Measurements from ENCODE around the gene SPESP1.
"Not testable (repeated sequence)": the region's sequence is repeated elsewhere in the genome, so short reads cannot be mapped to it uniquely, and the experiment has no call there.

SPESP1 gene

DNA sequence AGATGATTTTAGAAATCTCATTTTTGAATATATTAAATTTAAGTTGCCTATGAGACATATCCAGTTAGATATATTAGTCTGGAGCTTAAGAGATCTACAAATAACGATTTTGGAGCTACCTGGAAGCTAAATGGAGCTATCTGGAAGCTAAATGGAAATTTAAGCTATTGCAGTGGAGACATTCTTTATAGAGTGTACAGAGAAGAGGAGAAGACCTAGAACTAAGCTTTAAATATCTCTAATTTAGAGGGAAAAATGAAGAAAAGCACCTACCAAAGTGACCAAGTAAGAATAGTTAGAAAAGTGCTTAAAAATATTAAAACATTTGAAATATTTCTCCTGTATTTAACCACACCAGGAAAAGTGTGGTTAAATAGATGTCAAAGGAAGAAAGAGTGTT, 28.3 kb downstream of the SPESP1 start:
- TF ChIP-seq, protein P1, sequence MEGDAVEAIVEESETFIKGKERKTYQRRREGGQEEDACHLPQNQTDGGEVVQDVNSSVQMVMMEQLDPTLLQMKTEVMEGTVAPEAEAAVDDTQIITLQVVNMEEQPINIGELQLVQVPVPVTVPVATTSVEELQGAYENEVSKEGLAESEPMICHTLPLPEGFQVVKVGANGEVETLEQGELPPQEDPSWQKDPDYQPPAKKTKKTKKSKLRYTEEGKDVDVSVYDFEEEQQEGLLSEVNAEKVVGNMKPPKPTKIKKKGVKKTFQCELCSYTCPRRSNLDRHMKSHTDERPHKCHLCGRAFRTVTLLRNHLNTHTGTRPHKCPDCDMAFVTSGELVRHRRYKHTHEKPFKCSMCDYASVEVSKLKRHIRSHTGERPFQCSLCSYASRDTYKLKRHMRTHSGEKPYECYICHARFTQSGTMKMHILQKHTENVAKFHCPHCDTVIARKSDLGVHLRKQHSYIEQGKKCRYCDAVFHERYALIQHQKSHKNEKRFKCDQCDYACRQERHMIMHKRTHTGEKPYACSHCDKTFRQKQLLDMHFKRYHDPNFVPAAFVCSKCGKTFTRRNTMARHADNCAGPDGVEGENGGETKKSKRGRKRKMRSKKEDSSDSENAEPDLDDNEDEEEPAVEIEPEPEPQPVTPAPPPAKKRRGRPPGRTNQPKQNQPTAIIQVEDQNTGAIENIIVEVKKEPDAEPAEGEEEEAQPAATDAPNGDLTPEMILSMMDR (IDR thresholded peaks at IDR 0.05; ENCODE audit: low read depth, low read length, missing control alignments): no peak
- no peak for DNase-seq (ENCODE audit: low read depth)
- no peak overlapping the region for H3K4me3 ChIP-seq (ENCODE audit: low read depth, low read length)

DNA sequence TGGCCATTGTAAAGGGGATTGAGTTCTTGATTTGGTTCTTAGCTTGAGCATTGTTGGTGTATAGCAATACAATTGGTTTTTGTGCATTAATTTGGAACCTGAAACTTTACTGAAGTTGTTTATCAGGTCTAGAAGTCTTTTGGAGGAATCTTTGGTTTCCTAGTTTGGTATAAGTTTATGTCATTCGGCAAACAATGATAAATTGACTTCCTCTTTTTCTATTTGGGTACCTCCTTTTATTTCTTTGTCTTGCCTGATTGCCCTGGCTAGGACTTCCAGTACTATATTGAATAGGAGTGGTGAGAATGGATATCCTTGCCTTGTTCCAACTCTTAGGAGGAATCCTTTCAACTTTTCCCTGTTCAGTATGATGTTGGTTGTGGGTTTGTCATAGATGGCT, 32.1 kb downstream of the SPESP1 start:
- no peak for DNase-seq (ENCODE audit: low read depth)
- H3K4me3 ChIP-seq (ENCODE audit: low read depth, low read length): no peak overlapping the region
- TF ChIP-seq, protein P1 (IDR thresholded peaks at IDR 0.05; ENCODE audit: low read depth, low read length, missing control alignments): no peak

DNA sequence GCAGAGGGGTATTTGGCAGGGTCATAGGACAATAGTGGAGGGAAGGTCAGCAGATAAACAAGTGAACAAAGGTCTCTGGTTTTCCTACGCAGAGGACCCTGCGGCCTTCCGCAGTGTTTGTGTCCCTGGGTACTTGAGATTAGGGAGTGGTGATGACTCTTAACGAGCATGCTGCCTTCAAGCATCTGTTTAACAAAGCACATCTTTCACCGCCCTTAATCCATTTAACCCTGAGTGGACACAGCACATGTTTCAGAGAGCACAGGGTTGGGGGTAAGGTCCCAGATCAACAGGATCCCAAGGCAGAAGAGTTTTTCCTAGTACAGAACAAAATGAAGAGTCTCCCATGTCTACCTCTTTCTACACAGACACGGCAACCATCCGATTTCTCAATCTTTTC, 33.4 kb downstream of the SPESP1 start:
- H3K4me3 ChIP-seq (ENCODE audit: low read depth, low read length); DNase-seq (ENCODE audit: low read depth): not testable (repeated sequence)

DNA sequence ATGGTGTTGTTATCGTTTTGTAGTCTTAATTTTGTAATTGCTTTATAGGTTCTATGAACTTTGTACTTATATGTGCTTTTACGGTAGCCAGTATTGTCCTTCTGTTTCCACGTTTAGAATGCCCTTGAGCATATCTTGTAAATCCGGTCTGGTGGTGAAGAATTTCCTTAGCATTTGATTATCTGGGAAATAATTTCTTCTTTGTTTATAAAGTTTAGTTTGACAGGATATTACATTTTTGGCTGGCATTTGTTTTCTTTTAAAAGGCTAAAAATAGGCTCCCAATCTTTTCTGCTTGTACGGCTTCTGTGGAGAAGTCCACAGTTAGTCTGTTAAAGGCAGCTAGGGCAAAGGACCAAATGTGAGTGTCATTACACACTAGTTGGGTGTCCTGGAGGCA, 36.7 kb downstream of the SPESP1 start:
- TF ChIP-seq, protein P1 (IDR thresholded peaks at IDR 0.05; ENCODE audit: low read depth, low read length, missing control alignments): no peak
- DNase-seq (ENCODE audit: low read depth): no peak
- no peak overlapping the region for H3K4me3 ChIP-seq (ENCODE audit: low read depth, low read length)

DNA sequence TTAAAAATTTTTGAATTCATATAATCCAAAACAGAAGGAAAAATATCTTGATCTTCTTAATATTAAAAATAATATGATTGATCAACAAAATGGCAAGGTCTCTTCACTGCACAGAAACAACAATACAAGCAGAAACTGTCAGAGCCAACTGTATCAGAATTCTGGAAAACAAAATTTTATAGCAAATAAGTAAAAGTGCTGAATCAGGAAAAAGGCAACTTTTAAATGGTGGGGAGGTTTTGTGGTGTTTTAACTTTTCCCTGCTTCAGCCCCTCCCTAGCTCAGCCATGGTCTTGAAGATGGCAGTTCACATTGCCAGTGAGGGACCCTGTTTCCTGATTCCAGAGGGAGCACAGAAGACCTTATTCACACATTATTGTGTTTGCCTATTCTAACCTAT, 37.6 kb downstream of the SPESP1 start:
- no peak overlapping the region for H3K4me3 ChIP-seq (ENCODE audit: low read depth, low read length)
- no peak for DNase-seq (ENCODE audit: low read depth)
- TF ChIP-seq, protein P1 (IDR thresholded peaks at IDR 0.05; ENCODE audit: low read depth, low read length, missing control alignments): no peak

DNA sequence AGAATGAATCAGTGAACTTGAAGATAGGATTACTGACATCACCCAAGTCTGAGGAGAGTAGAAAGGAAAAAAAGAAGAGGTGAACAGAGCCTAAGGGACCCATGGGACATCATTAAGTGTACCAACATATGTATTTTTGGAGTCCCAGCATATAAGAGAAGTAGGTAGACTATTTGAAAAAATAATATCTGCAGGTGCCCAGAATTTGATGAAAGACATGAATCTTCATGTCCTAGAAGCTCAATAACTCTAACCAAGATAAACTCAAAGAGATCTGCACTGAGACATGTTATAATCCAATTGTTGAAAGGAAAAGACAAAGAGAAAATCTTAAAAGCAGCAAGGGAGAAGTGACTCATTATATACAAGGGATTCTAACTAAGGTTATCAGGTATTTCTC, 39.0 kb downstream of the SPESP1 start:
- no peak overlapping the region for H3K4me3 ChIP-seq (ENCODE audit: low read depth, low read length)
- no peak for DNase-seq (ENCODE audit: low read depth)
- TF ChIP-seq, protein P1 (IDR thresholded peaks at IDR 0.05; ENCODE audit: low read depth, low read length, missing control alignments): no peak

DNA sequence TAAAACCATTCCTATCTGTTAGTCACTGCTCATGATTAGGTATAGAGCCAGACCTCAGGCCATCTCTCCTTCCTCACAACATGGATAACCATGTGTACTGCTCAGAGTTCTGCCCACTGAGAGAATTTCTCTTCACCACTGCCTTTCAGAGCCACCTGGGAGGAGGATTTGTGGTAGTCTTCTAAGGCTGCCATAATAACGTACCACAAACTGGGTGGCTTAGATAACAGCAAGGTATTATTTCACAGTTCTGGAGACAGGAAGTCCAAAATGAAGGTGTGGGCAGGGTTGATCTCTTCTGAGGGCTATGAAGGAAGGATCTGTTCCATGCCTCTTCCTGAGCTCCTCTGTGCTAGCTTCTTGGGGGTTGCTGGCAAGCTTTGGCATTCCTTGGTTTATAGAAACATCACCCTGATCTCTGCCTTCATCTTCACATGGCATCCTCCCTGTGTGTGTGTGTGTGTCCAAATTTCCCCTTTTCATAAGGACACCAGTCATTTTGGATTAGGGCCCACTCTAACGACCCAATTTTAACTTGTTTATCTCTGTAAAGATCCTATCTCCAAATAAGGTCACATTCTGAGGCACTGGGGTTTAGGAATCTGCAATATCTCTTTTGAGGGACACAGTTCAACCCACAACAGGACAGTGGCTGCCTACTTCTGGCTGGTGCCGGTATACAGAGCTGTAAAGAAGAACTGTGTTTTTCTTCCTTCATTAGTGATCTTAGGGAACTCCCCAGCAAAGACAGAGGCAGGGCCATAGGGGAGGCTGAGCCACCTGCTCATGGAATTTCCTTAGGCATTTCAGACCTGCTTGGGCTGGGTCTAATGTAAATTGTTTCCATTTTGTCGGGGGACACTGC, 42.1 kb downstream of the SPESP1 start:
- TF ChIP-seq, protein P1 (IDR thresholded peaks at IDR 0.05; ENCODE audit: low read depth, low read length, missing control alignments): no peak
- DNase-seq (ENCODE audit: low read depth): no peak
- H3K4me3 ChIP-seq (ENCODE audit: low read depth, low read length): no peak overlapping the region

DNA sequence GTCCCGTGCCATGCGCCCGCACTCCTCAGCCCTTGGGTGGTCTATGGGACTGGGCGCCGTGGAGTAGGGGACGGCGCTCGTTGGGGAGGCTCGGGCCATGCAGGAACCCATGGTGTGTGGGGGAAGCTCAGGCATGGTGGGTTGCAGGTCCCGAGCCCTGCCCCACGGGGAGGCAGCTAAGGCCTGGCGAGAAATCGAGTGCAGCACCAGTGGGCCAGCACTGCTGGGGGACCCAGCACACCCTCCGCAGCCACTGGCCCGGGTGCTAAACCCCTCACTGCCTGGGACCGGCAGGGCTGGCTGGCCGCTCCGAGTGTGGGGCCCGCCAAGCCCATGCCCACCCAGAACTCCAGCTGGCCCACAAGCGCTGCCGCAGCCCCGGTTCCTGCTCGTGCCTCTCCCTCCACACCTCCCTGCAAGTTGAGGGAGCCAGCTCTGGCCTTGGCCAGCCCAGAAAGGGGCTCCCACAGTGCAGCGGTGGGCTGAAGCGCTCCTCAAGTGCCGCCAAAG, 45.4 kb downstream of the SPESP1 start:
- H3K4me3 ChIP-seq (ENCODE audit: low read depth, low read length); DNase-seq (ENCODE audit: low read depth): not testable (repeated sequence)

DNA sequence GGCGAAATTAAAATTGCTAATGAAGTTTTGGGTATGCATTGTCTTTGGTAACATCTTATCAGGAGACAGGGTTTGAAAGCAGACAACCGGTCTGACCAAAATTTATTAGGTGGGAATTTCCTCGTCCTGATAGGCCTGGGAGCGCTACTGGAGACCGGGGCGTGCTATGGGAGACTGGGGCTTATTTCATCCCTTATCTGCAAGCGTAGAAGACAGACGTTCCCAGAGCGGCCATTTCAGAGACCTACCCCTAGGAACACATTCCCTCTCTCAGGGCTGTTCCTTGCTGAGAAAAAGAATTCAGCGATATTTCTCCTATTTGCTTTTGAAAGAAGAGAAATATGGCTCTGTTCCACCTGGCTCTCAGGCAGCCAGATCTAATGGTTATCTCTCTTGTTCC, 47.1 kb downstream of the SPESP1 start:
- not testable (repeated sequence) for DNase-seq (ENCODE audit: low read depth); H3K4me3 ChIP-seq (ENCODE audit: low read depth, low read length)
